CD4-positive, CD25-positive, alpha-beta regulatory T cell (primary cell): ENCODE measurements around the gene OSR1. TPM values are rescaled to one million over a fixed set of nuclear protein-coding genes. Genes with fewer than 3 reads are reported as not detected.

Source experiments
- ATAC-seq, 2 donors: fragments of 150-1000 bp; cut with Tn5 transposase; one replicate each; pipeline ENCODE4 v1.10.0; 2021; ENCODE audit warnings: low read depth in 2 of 2, moderate number of reproducible peaks in 2 of 2, moderate library complexity in 1 of 2
- DNase-seq, 3 donors: peaks; one replicate each; pipeline versions ENCODE4 v3.0.0 to v3.0.0-alpha.2; 2012 to 2022; ENCODE audit warnings: mixed read lengths in 1 of 3
- H3K27ac ChIP-seq: one replicate; pipeline ENCODE4 v1.7.0; 2013; ENCODE audit warnings: mild to moderate bottlenecking, low read length; ENCODE audit not compliant: insufficient read depth, poor library complexity, severe bottlenecking
- H3K27me3 ChIP-seq: one replicate; pipeline ENCODE4 v1.7.0; 2013; ENCODE audit warnings: low read length; ENCODE audit not compliant: control insufficient read depth, insufficient read depth
- H3K36me3 ChIP-seq: one replicate; pipeline ENCODE4 v1.7.0; 2013; ENCODE audit warnings: mild to moderate bottlenecking, low read length, moderate library complexity; ENCODE audit not compliant: control insufficient read depth, insufficient read depth
- H3K4me1 ChIP-seq: 2 replicates; pipeline ENCODE4 v1.7.0; 2013; ENCODE audit warnings: mild to moderate bottlenecking, low read length; ENCODE audit not compliant: insufficient read depth, control insufficient read depth, poor library complexity, severe bottlenecking
- H3K4me3 ChIP-seq: one replicate; pipeline ENCODE4 v1.7.0; 2013; ENCODE audit warnings: low read depth, mild to moderate bottlenecking, low read length, moderate library complexity
- H3K9me3 ChIP-seq, 2 experiments: 1 replicate in 1 of 2; 2 replicates in 1 of 2; pipeline ENCODE4 v1.7.0; 2013; ENCODE audit warnings: low read length in 2 of 2, mild to moderate bottlenecking in 1 of 2, moderate library complexity in 1 of 2; ENCODE audit not compliant: control insufficient read depth in 2 of 2
- H3K27ac Mint-ChIP-seq, 3 donors: one replicate each; pipeline ENCODE4 v1.8.0; 2020 to 2022; ENCODE audit warnings: mild to moderate bottlenecking in 3 of 3, mixed read lengths in 3 of 3, moderate library complexity in 2 of 3
- H3K27me3 Mint-ChIP-seq: one replicate; pipeline ENCODE4 v1.8.0; 2022; ENCODE audit warnings: mild to moderate bottlenecking, mixed read lengths
- H3K36me3 Mint-ChIP-seq: one replicate; pipeline ENCODE4 v1.8.0; 2020; ENCODE audit warnings: mixed read lengths
- H3K4me1 Mint-ChIP-seq, 4 donors: one replicate each; pipeline ENCODE4 v1.8.0; 2020 to 2022; ENCODE audit warnings: mixed read lengths in 4 of 4, mild to moderate bottlenecking in 1 of 4
- H3K4me3 Mint-ChIP-seq, 4 donors: one replicate each; pipeline ENCODE4 v1.8.0; 2020 to 2022; ENCODE audit warnings: mild to moderate bottlenecking in 4 of 4, mixed read lengths in 4 of 4, moderate library complexity in 3 of 4
- H3K9me3 Mint-ChIP-seq, 7 donors: one replicate each; pipeline ENCODE4 v1.8.0; 2020 to 2022; ENCODE audit warnings: mixed read lengths in 7 of 7, mild to moderate bottlenecking in 3 of 7, moderate library complexity in 2 of 7
- polyA plus RNA-seq, 4 donors: library from polyadenylated mRNA; unstranded; fragments of 300-500 nt; fragmentation: Illumina TruSeq; gene quantifications; one replicate each; pipeline ENCODE4 v1.2.3, GENCODE V29; 2021
- total RNA-seq: library from RNA; stranded (reverse); gene quantifications from one replicate; pipeline ENCODE4 v1.2.3, GENCODE V29; 2022

Gene OSR1
- total and polyA plus RNA-seq, 5 donors from 2014 or later = not detected

DNA sequence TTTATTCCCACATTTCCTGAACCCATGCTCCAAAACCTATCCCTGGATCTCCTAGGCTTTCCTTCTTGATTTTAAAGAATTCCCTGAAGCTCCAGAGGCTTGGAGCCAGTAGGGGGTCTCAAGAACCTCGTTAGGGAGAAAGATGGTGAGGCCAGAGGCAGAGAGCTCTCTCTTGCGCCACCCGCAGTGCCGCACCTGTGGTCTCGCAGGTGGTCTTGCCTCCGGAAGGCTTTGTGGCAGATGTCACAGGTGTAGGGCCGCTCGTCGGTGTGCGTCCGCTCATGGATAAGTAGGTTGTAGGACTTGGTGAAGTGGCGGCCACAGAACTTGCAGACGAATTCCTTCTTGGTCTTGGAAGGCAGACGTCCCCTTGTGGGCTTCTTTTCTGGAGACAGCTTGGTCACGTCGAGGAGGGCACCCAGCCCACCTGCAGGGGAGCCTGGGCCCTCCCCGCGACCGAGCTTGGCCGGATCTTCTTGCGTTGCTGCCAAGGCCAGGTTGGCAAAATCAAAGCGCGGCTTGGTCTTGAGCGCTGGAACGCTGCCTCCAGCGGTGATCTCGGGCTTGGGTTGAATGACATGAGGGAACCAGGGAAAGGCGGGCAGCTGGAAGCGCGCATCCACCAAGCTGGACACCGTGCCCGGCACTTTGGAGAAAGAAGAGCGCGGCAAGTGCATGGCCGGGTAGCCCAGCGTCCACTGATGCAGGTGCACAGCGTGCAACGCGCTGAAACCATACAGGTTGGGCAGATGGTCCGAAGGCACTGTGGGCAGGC lies 5.3 kb downstream of the OSR1 start:
- no peak for ATAC-seq
- no peak overlapping the region for H3K27ac ChIP-seq
- no peak overlapping the region for H3K27ac Mint-ChIP-seq
- no peaks in the 10 kb centered on the region for H3K36me3 ChIP-seq
- H3K9me3 Mint-ChIP-seq = peaks cover 0 to 7% (median 0%) of the 10 kb centered on the region in 7 donors
- peaks cover 56% of the 10 kb centered on the region for H3K27me3 ChIP-seq
- peaks cover 93% of the 10 kb centered on the region for H3K27me3 Mint-ChIP-seq
- peaks cover 0 to 5% of the 10 kb centered on the region in 2 experiments for H3K9me3 ChIP-seq
- H3K4me3 Mint-ChIP-seq = peak overlapping the region in 1 of 4 donors; percentile 81
- H3K4me1 ChIP-seq = peaks cover 45% of the 10 kb centered on the region
- peaks cover 3% of the 10 kb centered on the region for H3K36me3 Mint-ChIP-seq
- no peak overlapping the region for H3K4me3 ChIP-seq
- DNase-seq = no peak
- H3K4me1 Mint-ChIP-seq = peaks cover 3 to 58% (median 27%) of the 10 kb centered on the region in 4 donors

DNA sequence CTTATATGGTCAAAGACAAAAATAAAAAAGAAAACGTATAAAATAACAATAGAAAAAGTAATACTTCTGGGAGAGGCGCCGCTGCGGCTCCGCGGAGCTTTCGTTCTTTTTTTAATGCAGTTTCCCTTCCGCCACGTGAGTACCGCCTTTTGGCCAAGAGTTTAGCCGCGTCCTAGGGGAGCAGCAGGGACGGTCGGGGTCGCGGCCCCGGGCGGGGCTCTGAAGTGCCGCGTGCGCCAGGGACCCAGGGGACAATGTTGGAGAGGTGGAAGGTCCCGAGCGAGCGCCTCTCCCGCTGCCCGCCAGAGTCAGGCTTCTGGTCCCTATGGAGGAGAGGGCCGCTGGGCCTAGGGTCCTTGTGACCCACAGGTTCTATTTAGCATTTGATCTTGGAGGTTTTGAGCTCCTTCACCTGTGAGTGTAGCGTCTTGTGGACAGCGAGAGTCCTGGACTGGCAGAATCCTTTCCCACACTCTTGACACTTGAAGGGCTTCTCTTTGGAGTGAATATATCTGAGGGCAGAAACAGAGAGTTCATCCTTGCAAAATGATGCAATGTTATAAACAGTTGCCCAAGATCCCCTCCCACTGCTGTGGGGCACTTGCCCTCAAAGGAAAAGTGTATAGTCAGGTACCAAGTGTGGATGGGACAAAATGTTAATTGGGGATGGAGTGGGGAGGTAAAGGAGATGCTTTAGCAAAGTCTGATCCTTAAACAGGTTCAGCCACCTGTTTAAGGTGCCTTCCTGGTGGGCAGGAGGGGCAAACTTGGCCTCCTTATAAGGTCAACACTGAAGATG lies 6.3 kb downstream of the OSR1 start:
- Histone ChIP-seq H3K36me3 (no peaks in the 10 kb centered on the region), H3K4me1 (peaks cover 42% of the 10 kb centered on the region), H3K9me3 (peaks cover 0 to 5% of the 10 kb centered on the region in 2 experiments), H3K27me3 (peaks cover 52% of the 10 kb centered on the region), H3K4me3 (no peak overlapping the region), H3K27ac (no peak overlapping the region)
- Mint-ChIP-seq H3K27me3 (peaks cover 88% of the 10 kb centered on the region), H3K9me3 (peaks cover 0 to 10% (median 0%) of the 10 kb centered on the region in 7 donors), H3K36me3 (peaks cover 8% of the 10 kb centered on the region), H3K4me1 (peaks cover 3 to 55% (median 27%) of the 10 kb centered on the region in 4 donors), H3K27ac (no peak overlapping the region), H3K4me3 (peak overlapping the region; percentile 38 to 70 (median 49))
- DNase-seq (no peak), ATAC-seq (no peak)

DNA sequence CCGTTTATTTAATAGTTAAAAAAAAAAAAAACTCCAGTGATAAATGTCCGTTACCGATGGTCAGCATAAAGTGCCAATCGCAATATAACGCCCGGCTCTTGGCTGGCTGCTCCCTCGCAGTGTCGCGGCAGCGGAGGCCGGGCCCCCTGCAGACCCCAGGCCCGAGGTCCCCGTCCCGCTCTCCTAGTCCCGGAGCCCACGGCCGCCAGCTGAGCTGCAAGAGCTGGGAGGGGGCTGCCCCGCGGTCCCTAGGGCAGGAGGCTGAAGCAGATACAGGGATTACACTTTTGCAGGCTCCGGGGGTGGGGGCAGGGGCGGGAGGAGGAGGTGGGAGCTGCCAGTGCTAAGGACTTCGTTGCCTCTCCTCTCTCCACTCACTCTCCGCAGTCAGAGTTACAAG lies 6.9 kb downstream of the OSR1 start:
- peaks cover 0 to 10% (median 0%) of the 10 kb centered on the region in 7 donors for H3K9me3 Mint-ChIP-seq
- peaks cover 0 to under 1% of the 10 kb centered on the region in 2 experiments for H3K9me3 ChIP-seq
- H3K27ac Mint-ChIP-seq = no peak overlapping the region
- peaks cover 3 to 55% (median 25%) of the 10 kb centered on the region in 4 donors for H3K4me1 Mint-ChIP-seq
- peaks cover 50% of the 10 kb centered on the region for H3K27me3 ChIP-seq
- H3K4me3 ChIP-seq = no peak overlapping the region
- no peak for DNase-seq
- peaks cover 11% of the 10 kb centered on the region for H3K36me3 Mint-ChIP-seq
- peaks cover 82% of the 10 kb centered on the region for H3K27me3 Mint-ChIP-seq
- no peaks in the 10 kb centered on the region for H3K36me3 ChIP-seq
- H3K4me1 ChIP-seq = peaks cover 38% of the 10 kb centered on the region
- no peak for ATAC-seq
- H3K27ac ChIP-seq = no peak overlapping the region
- H3K4me3 Mint-ChIP-seq = peak overlapping the region; percentile 38 to 74 (median 71)

DNA sequence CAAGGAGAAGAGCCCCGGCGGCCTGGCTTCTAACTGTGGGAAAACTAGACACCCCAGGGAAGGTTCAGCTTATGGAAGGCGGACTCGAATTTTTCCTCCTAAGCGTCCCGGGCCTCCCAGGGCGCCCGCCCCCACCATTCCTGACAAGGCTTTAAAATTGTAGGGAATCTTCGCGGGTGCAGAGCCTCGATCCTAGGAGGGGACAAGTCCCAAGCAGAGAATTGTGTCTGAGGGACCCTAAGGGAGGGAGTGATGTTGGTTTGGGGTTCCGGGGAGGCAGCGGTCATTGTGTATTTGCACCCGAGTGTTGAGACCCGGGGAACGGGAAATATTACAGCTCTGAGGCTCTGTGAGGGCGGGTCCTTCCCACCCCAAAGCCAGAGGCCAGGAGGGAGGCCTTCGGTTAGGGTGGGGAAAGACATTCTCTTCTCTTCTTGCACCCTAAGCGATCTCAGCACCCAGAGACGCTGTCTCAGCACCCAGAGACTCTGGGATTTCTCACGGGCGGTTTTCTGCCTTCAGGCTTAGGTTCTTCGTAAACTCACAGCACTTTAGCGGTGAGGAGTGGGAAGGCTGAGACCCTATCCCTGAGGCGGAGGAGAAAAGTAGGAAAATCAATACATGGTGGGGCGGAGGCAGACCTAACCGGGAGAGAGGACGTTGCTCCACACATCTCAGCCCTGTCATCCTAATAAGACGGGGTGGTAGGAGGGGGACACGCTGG lies 7.6 kb downstream of the OSR1 start:
- Histone ChIP-seq H3K4me3 (no peak overlapping the region), H3K9me3 (no peaks in the 10 kb centered on the region), H3K27ac (no peak overlapping the region), H3K36me3 (no peaks in the 10 kb centered on the region), H3K27me3 (peaks cover 48% of the 10 kb centered on the region), H3K4me1 (peaks cover 32% of the 10 kb centered on the region)
- peaks cover 14% of the 10 kb centered on the region for H3K36me3 Mint-ChIP-seq
- H3K4me3 Mint-ChIP-seq = peak overlapping the region; percentile 1 to 74 (median 70)
- H3K27me3 Mint-ChIP-seq = peaks cover 75% of the 10 kb centered on the region
- DNase-seq (no peak), ATAC-seq (no peak)
- no peak overlapping the region for H3K27ac Mint-ChIP-seq
- peaks cover 3 to 53% (median 23%) of the 10 kb centered on the region in 4 donors for H3K4me1 Mint-ChIP-seq
- H3K9me3 Mint-ChIP-seq = peaks cover 0 to 10% (median 0%) of the 10 kb centered on the region in 7 donors

DNA sequence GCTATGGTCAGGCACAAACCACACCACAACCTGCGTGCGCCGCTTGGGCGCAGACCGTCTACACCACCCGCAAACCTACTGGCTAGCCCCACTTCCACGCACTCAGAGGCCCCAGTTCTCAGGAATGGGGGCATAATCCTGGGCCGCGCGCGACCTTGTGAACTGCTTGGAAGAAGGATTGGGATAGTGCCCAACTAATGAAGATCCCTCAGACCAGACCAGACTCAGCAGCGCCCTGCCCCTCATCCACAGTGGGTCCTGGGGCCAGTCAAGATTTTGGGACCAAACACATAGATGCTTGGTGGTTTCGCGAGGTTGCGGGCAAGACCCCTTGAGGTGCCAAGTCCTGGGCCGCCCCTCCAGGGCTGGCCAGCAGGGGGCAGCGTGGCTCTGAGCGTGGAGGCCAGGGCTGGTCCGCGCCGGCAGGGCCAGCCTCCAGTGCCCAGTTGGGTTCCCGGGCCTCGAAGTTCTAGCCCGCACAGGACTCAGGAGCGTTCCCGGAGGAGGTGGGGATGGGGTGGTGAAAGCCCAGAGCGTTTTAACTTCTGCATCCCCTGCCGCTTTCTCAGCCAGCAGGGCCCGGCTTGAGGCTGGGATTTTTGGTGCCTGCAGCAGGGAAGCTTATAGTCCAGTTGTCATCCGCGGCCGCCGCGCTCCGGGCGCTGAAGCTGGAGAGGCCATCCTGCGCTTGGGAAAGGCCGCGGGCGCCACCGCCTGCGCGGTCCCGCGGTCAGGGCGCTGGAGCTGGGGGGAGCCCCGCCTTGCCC lies 8.3 kb downstream of the OSR1 start:
- Histone ChIP-seq H3K9me3 (no peaks in the 10 kb centered on the region), H3K27ac (no peak overlapping the region), H3K4me3 (no peak overlapping the region), H3K36me3 (no peaks in the 10 kb centered on the region), H3K27me3 (peaks cover 41% of the 10 kb centered on the region), H3K4me1 (peaks cover 32% of the 10 kb centered on the region)
- ATAC-seq (no peak), DNase-seq (peak in 1 of 3 donors; percentile 46)
- peaks cover 0 to 10% (median 0%) of the 10 kb centered on the region in 7 donors for H3K9me3 Mint-ChIP-seq
- peak overlapping the region; percentile 62 to 96 (median 78) for H3K4me3 Mint-ChIP-seq
- peaks cover 68% of the 10 kb centered on the region for H3K27me3 Mint-ChIP-seq
- peaks cover 18% of the 10 kb centered on the region for H3K36me3 Mint-ChIP-seq
- H3K27ac Mint-ChIP-seq = no peak overlapping the region
- peaks cover 3 to 47% (median 24%) of the 10 kb centered on the region in 4 donors for H3K4me1 Mint-ChIP-seq

DNA sequence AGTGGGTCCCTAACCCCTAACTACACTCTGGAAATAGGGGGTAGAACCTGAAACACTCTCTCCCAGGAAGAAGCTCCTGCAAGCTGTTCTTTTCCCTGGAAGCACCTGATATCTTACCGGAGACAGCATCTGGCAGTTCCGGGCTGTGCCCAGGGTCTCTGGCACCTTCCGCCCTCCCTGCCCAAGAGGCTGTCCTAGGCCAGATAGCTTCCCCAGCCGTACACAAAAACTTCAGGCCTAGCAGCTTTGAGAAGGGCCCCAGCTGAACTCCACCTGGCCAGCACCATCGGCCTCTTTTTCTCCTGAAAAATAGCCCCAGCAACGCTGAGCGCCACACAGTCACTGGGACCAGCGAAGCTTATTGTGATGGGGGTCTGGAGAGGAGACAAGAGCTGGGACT lies 9.7 kb downstream of the OSR1 start:
- Histone ChIP-seq H3K9me3 (no peaks in the 10 kb centered on the region), H3K4me3 (peak overlapping the region; percentile 41), H3K27me3 (peaks cover 28% of the 10 kb centered on the region), H3K4me1 (peaks cover 32% of the 10 kb centered on the region), H3K36me3 (no peaks in the 10 kb centered on the region), H3K27ac (peak overlapping the region; percentile 89)
- peak overlapping the region; percentile 92 to 97 (median 96) for H3K4me3 Mint-ChIP-seq
- H3K36me3 Mint-ChIP-seq = peaks cover 21% of the 10 kb centered on the region
- peaks cover 0 to 8% (median 0%) of the 10 kb centered on the region in 7 donors for H3K9me3 Mint-ChIP-seq
- ATAC-seq (no peak), DNase-seq (no peak)
- H3K27ac Mint-ChIP-seq = peak overlapping the region; percentile 98
- H3K4me1 Mint-ChIP-seq = peaks cover 3 to 43% (median 24%) of the 10 kb centered on the region in 4 donors
- peaks cover 54% of the 10 kb centered on the region for H3K27me3 Mint-ChIP-seq
